ENCODE results near the gene L2HGDH. TPM values are rescaled to one million over a fixed set of nuclear protein-coding genes. Genes with fewer than 3 reads are reported as not detected.
"Not testable (repeated sequence)": the region's sequence is repeated elsewhere in the genome, so short reads cannot be mapped to it uniquely, and the experiment has no call there.

Gene L2HGDH
- total RNA-seq, 2 donors from 2014 or later: 1.5 to 3.7 TPM

DNA sequence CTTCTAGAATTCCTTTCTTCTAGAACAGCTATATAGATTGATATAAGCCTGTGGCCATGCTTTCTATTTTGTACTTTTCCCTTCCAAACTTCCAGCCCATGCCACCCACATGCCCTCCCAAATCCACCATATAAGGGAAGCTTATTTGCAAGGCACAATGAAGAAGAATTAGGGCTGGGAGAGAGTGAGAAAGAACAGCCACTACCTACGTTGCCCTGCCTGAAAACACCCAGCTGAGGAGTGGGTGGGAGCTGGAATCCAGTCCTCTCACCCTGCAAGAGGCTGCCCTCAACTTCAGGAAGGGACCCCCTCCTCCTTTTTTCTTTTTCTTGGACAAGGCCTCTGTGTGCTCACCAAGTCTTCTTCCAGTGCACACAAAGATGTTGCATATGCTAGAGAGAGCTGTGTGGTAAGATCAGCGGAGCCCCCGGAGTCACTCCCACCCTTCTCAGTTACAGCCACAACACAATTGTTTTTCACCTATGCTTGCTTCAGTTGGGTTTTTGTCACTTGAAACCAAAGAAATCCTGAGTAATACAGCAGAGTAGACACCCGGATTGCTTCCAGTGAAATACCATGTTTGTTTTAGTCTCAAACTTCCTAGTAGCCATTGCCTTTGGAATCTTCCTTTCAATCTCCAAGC is 45.8 kb upstream of the L2HGDH start:
- H3K36me3 ChIP-seq: no peaks in the 10 kb centered on the region
- no peaks in the 10 kb centered on the region for H3K27me3 ChIP-seq (replicated peaks; ENCODE audit: insufficient read depth)
- H3K9me3 ChIP-seq: no peaks in the 10 kb centered on the region
- H3K27ac ChIP-seq: no peak overlapping the region
- TF ChIP-seq, protein P1, sequence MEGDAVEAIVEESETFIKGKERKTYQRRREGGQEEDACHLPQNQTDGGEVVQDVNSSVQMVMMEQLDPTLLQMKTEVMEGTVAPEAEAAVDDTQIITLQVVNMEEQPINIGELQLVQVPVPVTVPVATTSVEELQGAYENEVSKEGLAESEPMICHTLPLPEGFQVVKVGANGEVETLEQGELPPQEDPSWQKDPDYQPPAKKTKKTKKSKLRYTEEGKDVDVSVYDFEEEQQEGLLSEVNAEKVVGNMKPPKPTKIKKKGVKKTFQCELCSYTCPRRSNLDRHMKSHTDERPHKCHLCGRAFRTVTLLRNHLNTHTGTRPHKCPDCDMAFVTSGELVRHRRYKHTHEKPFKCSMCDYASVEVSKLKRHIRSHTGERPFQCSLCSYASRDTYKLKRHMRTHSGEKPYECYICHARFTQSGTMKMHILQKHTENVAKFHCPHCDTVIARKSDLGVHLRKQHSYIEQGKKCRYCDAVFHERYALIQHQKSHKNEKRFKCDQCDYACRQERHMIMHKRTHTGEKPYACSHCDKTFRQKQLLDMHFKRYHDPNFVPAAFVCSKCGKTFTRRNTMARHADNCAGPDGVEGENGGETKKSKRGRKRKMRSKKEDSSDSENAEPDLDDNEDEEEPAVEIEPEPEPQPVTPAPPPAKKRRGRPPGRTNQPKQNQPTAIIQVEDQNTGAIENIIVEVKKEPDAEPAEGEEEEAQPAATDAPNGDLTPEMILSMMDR (IDR thresholded peaks at IDR 0.05): no peak
- DNase-seq (ENCODE audit: low spot score) (no peak), ATAC-seq (ENCODE audit: insufficient number of reproducible peaks, low FRiP score, low read depth) (no peak)
- no peaks in the 10 kb centered on the region for H3K4me1 ChIP-seq (ENCODE audit: control insufficient read depth in 1 of 2, low read depth in 2 of 2)
- no peak overlapping the region for H3K4me3 ChIP-seq

DNA sequence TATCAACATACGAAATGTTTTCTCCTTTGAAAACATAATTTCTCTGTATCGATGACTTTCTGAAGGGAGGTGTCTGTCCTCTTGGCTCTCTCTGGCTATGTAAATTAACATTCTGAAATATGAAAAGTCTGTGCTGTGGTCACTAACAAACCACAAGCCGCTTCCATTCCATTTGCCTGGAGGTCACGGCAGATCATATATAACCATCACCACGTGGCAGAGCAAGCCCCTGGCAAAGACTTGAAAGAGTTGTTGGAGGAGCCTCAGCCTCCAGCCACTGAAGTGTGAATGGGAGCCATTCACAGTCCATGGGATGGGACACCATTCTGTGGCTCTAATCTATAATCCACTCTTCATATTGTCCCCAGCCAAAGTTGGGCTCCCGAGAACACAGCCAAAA is 45.1 kb upstream of the L2HGDH start:
- ATAC-seq (ENCODE audit: insufficient number of reproducible peaks, low FRiP score, low read depth) (no peak), DNase-seq (ENCODE audit: low spot score) (no peak)
- TF ChIP-seq, protein P1 (IDR thresholded peaks at IDR 0.05): no peak
- Histone ChIP-seq H3K9me3 (no peaks in the 10 kb centered on the region), H3K27ac (no peak overlapping the region), H3K36me3 (no peaks in the 10 kb centered on the region), H3K27me3 (replicated peaks; ENCODE audit: insufficient read depth) (no peaks in the 10 kb centered on the region), H3K4me1 (ENCODE audit: control insufficient read depth in 1 of 2, low read depth in 2 of 2) (no peaks in the 10 kb centered on the region), H3K4me3 (no peak overlapping the region)

DNA sequence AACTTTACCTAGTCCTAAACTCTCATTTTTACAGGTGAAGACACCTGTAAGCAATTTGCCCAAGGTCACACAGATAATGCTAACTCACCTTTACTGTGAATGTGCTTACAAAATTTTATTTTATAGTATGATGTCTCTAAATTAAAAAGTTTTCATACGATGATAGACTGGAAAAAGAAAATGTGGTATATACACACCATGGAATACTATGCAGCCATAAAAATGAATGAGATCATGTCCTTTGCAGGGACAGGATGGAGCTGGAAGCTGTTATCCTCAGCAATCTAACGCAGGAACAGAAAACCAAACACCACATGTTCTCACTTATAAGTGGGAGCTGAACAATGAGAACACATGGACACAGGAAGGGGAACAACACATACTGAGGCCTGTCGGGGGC is 44.3 kb upstream of the L2HGDH start:
- H3K4me1 ChIP-seq (ENCODE audit: control insufficient read depth in 1 of 2, low read depth in 2 of 2); H3K4me3 ChIP-seq; DNase-seq (ENCODE audit: low spot score); H3K27me3 ChIP-seq (replicated peaks; ENCODE audit: insufficient read depth); H3K27ac ChIP-seq; H3K9me3 ChIP-seq; ATAC-seq (ENCODE audit: insufficient number of reproducible peaks, low FRiP score, low read depth); H3K36me3 ChIP-seq: not testable (repeated sequence)

DNA sequence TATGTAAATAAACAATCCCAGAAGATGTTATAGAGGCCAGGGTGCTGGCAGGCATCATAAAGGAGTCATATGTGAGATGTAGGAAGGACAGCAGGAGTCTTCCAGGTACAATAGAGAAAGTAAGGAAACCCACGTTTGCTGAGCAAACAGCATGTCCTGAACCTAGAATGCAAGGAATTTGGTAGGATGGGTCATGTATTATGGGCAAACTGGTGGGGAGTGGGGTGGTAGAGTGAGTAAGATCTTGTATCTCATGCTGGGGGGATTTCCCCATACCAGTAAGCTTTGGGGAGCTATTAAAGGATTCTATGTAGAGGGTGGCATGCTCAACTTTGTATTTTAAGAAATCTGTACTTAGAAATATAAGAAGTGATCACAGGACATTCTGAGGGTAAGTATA is 43.7 kb upstream of the L2HGDH start:
- TF ChIP-seq, protein P1 (IDR thresholded peaks at IDR 0.05): no peak

DNA sequence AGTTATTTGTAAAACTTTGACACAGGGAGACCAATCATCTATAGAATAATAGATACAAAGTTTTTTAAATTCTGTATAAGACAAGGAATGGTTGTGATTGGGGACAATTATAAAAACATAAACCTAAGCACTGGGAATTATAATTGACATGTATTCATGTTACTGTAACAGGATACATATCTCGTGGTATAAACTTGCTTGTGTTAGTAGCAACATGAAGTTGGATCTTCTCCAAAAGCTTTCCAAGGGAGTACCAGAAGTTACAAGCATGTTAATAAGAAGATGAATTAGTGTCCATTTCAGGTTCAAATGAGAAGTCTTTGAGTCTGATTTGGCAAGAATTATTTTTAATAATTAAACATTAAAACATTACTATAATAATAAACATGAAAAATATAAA is 42.5 kb upstream of the L2HGDH start:
- Histone ChIP-seq H3K27me3 (replicated peaks; ENCODE audit: insufficient read depth) (no peaks in the 10 kb centered on the region), H3K9me3 (no peaks in the 10 kb centered on the region), H3K27ac (no peak overlapping the region), H3K4me1 (ENCODE audit: control insufficient read depth in 1 of 2, low read depth in 2 of 2) (no peaks in the 10 kb centered on the region), H3K4me3 (no peak overlapping the region), H3K36me3 (no peaks in the 10 kb centered on the region)
- ATAC-seq (ENCODE audit: insufficient number of reproducible peaks, low FRiP score, low read depth): no peak
- DNase-seq (ENCODE audit: low spot score): no peak
- TF ChIP-seq, protein P1 (IDR thresholded peaks at IDR 0.05): no peak

More for the DNA sequence above, 43.7 kb upstream of the L2HGDH start:
- H3K4me3 ChIP-seq: no peak overlapping the region
- ATAC-seq (ENCODE audit: insufficient number of reproducible peaks, low FRiP score, low read depth): no peak
- H3K36me3 ChIP-seq: no peaks in the 10 kb centered on the region
- H3K27ac ChIP-seq: no peak overlapping the region
- no peaks in the 10 kb centered on the region for H3K27me3 ChIP-seq (replicated peaks; ENCODE audit: insufficient read depth)
- no peaks in the 10 kb centered on the region for H3K9me3 ChIP-seq
- no peak for DNase-seq (ENCODE audit: low spot score)
- no peaks in the 10 kb centered on the region for H3K4me1 ChIP-seq (ENCODE audit: control insufficient read depth in 1 of 2, low read depth in 2 of 2)

DNA sequence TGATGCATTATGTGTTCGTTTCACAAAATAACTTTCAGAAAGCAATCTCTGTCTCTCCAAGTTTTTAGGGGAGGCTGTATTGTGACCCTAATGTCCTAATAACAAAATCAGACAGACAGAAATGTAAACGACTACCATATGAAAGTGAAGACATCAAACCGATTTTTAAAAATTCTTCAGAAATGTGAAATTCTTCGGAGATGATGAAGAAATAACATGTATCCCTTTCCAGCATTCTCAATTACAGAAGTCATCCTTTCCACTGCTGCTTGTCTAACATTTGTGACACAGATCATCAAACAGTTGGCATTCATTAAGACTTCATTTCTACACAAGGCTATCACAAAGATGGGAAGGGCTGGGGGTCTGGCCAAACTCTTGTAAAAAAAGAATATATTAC is 41.1 kb upstream of the L2HGDH start:
- no peaks in the 10 kb centered on the region for H3K4me1 ChIP-seq (ENCODE audit: control insufficient read depth in 1 of 2, low read depth in 2 of 2)
- no peak overlapping the region for H3K4me3 ChIP-seq
- no peaks in the 10 kb centered on the region for H3K36me3 ChIP-seq
- H3K27me3 ChIP-seq (replicated peaks; ENCODE audit: insufficient read depth): no peaks in the 10 kb centered on the region
- TF ChIP-seq, protein P1 (IDR thresholded peaks at IDR 0.05): no peak
- H3K9me3 ChIP-seq: no peaks in the 10 kb centered on the region
- no peak overlapping the region for H3K27ac ChIP-seq
- no peak for DNase-seq (ENCODE audit: low spot score)
- ATAC-seq (ENCODE audit: insufficient number of reproducible peaks, low FRiP score, low read depth): no peak
